DMS114 treated with DMSO at 0.1 percent for 48 hours (cell line): ENCODE results near the gene BOLA2B.
"Not testable (repeated sequence)": the region's sequence is repeated elsewhere in the genome, so short reads cannot be mapped to it uniquely, and the experiment has no call there.

Source experiments
- DNase-seq: peaks from one replicate; lab custom pipeline; 2025; ENCODE audit not compliant: unreplicated experiment; lab: John Stamatoyannopoulos, UW

BOLA2B gene

GRCh38 chr16:30193615-30194014 lies at the start of gene BOLA2B, which contains the start of gene SLX1A:
Gene BOLA2B (minus strand): TSS chr16:30193666. CDS start chr16:30193595, 71 bp downstream.
Gene SLX1A (plus strand): TSS chr16:30193875. CDS start chr16:30194085, 210 bp downstream.
- DNase-seq, result not testable (repeated sequence)

- DNase-seq, result not testable (repeated sequence)
Measured at GRCh38 chr16:30217082-30217481, 23.6 kb upstream of the BOLA2B start.

- DNase-seq, result not testable (repeated sequence)
Measured at GRCh38 chr16:30211414-30211813, 17.9 kb upstream of the BOLA2B start.

GRCh38 chr16:30209032-30209431 lies 15.6 kb upstream of the BOLA2B start:
- DNase-seq, result not testable (repeated sequence)

GRCh38 chr16:30207063-30207704 lies 13.7 kb upstream of the BOLA2B start:
- DNase-seq, result not testable (repeated sequence)

- not testable (repeated sequence) for DNase-seq
Measured at GRCh38 chr16:30206252-30206651, 12.8 kb upstream of the BOLA2B start.

- DNase-seq, result not testable (repeated sequence)
Measured at GRCh38 chr16:30205541-30206236, 12.2 kb upstream of the BOLA2B start.

- DNase-seq, result not testable (repeated sequence)
Measured at GRCh38 chr16:30199608-30200343, 6.3 kb upstream of the BOLA2B start.

GRCh38 chr16:30199049-30199448 lies 5.6 kb upstream of the BOLA2B start, which contains the start of gene SULT1A3:
Gene SULT1A3 (plus strand): TSS chr16:30199255. CDS start chr16:30200729, 1,474 bp downstream.
- not testable (repeated sequence) for DNase-seq

- DNase-seq, result not testable (repeated sequence)
Measured at GRCh38 chr16:30197001-30197400, 3.5 kb upstream of the BOLA2B start.

GRCh38 chr16:30194172-30194925 lies 883 bp upstream of the BOLA2B start:
- DNase-seq, result not testable (repeated sequence)

GRCh38 chr16:30193098-30193497 lies 368 bp downstream of the BOLA2B start:
- DNase-seq, result not testable (repeated sequence)

GRCh38 chr16:30191158-30191557 lies 2.3 kb downstream of the BOLA2B start:
- DNase-seq, result not testable (repeated sequence)

- DNase-seq, result no peak
Measured at GRCh38 chr16:30187971-30188561, 5.4 kb downstream of the BOLA2B start.

- DNase-seq, result no peak
Measured at GRCh38 chr16:30187556-30187865, 6.0 kb downstream of the BOLA2B start.

GRCh38 chr16:30186782-30187555 lies 6.5 kb downstream of the BOLA2B start:
- no peak for DNase-seq

- DNase-seq, result no peak
Measured at GRCh38 chr16:30186444-30186781, 7.1 kb downstream of the BOLA2B start.

GRCh38 chr16:30185683-30186421 lies 7.6 kb downstream of the BOLA2B start:
- DNase-seq, result no peak
